Keratinocyte (primary cell): Measurements from ENCODE around the gene SEZ6. TPM values are rescaled to one million over a fixed set of nuclear protein-coding genes. Genes with fewer than 3 reads are reported as not detected.

Source experiments
- DNase-seq: peaks from one replicate; pipeline ENCODE4 v3.0.0-alpha.2; 2011; ENCODE audit warnings: low read depth, missing footprints, low spot score
- FAIRE-seq: peaks from 2 replicates; lab custom pipeline; 2011; peaks lifted over from hg19 to GRCh38; lab: Jason Lieb, UNC
- H2AFZ ChIP-seq: 2 replicates; pipeline ENCODE4 v1.6.0; 2012; ENCODE audit warnings: low read length, control low read depth, inconsistent platforms; ENCODE audit not compliant: control insufficient read depth
- H3K27ac ChIP-seq: 2 replicates; pipeline ENCODE4 v1.5.1; 2011; ENCODE audit warnings: low read length; ENCODE audit not compliant: control insufficient read depth, insufficient read depth
- H3K27me3 ChIP-seq: 3 replicates; pipeline ENCODE4 v1.6.0; 2011; ENCODE audit warnings: low read length; ENCODE audit not compliant: control insufficient read depth, insufficient read depth; ENCODE audit errors: extremely low read depth
- H3K36me3 ChIP-seq, 2 experiments: 2 replicates in 1 of 2; 3 replicates in 1 of 2; pipeline ENCODE4 v1.5.1; 2011; ENCODE audit warnings: low read length in 2 of 2, mild to moderate bottlenecking in 1 of 2; ENCODE audit not compliant: control insufficient read depth in 2 of 2, insufficient read depth in 2 of 2; ENCODE audit errors: extremely low read depth in 1 of 2
- H3K4me1 ChIP-seq: 3 replicates; pipeline ENCODE4 v1.5.1; 2011; ENCODE audit warnings: low read length; ENCODE audit not compliant: control insufficient read depth, insufficient read depth; ENCODE audit errors: extremely low read depth
- H3K4me2 ChIP-seq: 3 replicates; pipeline ENCODE4 v1.6.0; 2011; ENCODE audit warnings: low read depth, low read length; ENCODE audit not compliant: control insufficient read depth, insufficient read depth; ENCODE audit errors: extremely low read depth
- H3K4me3 ChIP-seq, 3 experiments: fragments of 200-600 bp in 1 of 3; sonication (generic) in 1 of 3; 2 replicates in 2 of 3; 3 replicates in 1 of 3; pipeline ENCODE4 v1.5.1; 2011 to 2016; ENCODE audit warnings: low read length in 3 of 3, mild to moderate bottlenecking in 3 of 3, control low read depth in 2 of 3, inconsistent platforms in 1 of 3, low read depth in 1 of 3, mixed read lengths in 1 of 3, mixed run types in 1 of 3, moderate library complexity in 1 of 3; ENCODE audit not compliant: control insufficient read depth in 2 of 3, insufficient read depth in 2 of 3; ENCODE audit errors: extremely low read depth in 1 of 3
- H3K79me2 ChIP-seq: 2 replicates; pipeline ENCODE4 v1.6.0; 2012; ENCODE audit warnings: low read length; ENCODE audit not compliant: control insufficient read depth, insufficient read depth
- H3K9ac ChIP-seq: 3 replicates; pipeline ENCODE4 v1.6.0; 2011; ENCODE audit warnings: low read length; ENCODE audit not compliant: control insufficient read depth, insufficient read depth; ENCODE audit errors: extremely low read depth
- H3K9me1 ChIP-seq: 3 replicates; pipeline ENCODE4 v1.6.0; 2011; ENCODE audit warnings: low read length; ENCODE audit not compliant: control insufficient read depth, insufficient read depth; ENCODE audit errors: extremely low read depth
- H3K9me3 ChIP-seq: 2 replicates; pipeline ENCODE4 v1.5.1; 2012; ENCODE audit warnings: low read depth, low read length; ENCODE audit not compliant: control insufficient read depth
- H4K20me1 ChIP-seq: 3 replicates; pipeline ENCODE4 v1.6.0; 2011; ENCODE audit warnings: low read length; ENCODE audit not compliant: control insufficient read depth, insufficient read depth; ENCODE audit errors: extremely low read depth
- EZH2 ChIP-seq: IDR thresholded peaks from one replicate; pipeline ENCODE4 v1.6.1; 2012; ENCODE audit warnings: inconsistent platforms, mild to moderate bottlenecking, low read length, moderate library complexity
- dilution Hi-C: fragments of 300-500 bp; cut with MboI; formaldehyde crosslinking; loops from one replicate; pipeline ENCODE4 v1.7.0; 2020; ENCODE audit warnings: low sequenced_read_pairs; ENCODE audit not compliant: extremely low pct_ligation_motif_present
- polyA plus RNA-seq, 5 experiments: library from polyadenylated mRNA; depleted of rRNA in 3 of 5; stranded (reverse) in 3 of 5; stranded (forward) in 1 of 5; unstranded in 1 of 5; fragments of >200 nt; gene quantifications; 1 replicate in 1 of 5; 2 replicates in 3 of 5; 3 replicates in 1 of 5; pipeline versions ENCODE4 v1.2.1 to v1.2.3, GENCODE V29; 2011 to 2012; ENCODE audit warnings: missing spikeins in 2 of 5, low read depth in 1 of 5, low replicate concordance in 1 of 5
- TF ChIP-seq, protein P1 (sequence below), 3 experiments: IDR thresholded peaks in 1 of 3; conservative IDR thresholded peaks in 1 of 3; optimal IDR thresholded peaks in 1 of 3; 2 replicates in 2 of 3; 3 replicates in 1 of 3; pipeline versions ENCODE3 to v1.5.1; 2011; ENCODE audit warnings: low read length in 3 of 3, mild to moderate bottlenecking in 3 of 3, moderate library complexity in 2 of 3, control low read depth in 1 of 3, inconsistent platforms in 1 of 3; ENCODE audit not compliant: insufficient read depth in 2 of 3; ENCODE audit errors: extremely low read depth in 1 of 3

SEZ6 gene
- polyA plus RNA-seq, 1 donor (not counting 4 experiments of a cell fraction or from before 2014, with no cell fraction given) = not detected

DNA sequence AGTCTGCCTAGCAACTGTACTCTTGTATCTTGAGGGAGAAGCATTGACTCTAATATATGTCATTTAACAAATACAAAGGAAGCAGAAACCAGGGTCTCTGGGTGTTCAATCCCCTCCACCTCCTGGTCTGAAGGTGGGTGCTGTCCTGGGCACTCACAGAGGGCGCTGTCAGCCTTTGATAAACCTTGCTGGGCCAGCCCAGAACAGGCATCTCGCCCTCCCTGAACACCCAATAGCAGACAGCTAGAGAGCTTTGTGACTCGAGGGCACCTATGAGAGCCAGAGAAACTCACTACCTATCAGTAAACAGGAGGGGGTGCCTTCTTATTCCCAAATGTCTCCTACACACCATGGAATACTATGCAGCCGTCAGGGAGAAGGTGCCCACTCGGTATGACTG is 30.8 kb upstream of the SEZ6 start:
- Histone ChIP-seq H3K27me3 (peaks cover 58% of the 10 kb centered on the region), H3K4me2 (no peak overlapping the region), H3K9me1 (no peaks in the 10 kb centered on the region), H3K79me2 (no peaks in the 10 kb centered on the region), H3K36me3 (no peaks in the 10 kb centered on the region), H4K20me1 (no peaks in the 10 kb centered on the region), H2AFZ (no peak overlapping the region), H3K4me1 (peaks cover 11% of the 10 kb centered on the region), H3K9ac (no peak overlapping the region), H3K4me3 (no peak overlapping the region), H3K27ac (no peak overlapping the region), H3K9me3 (peaks cover 3% of the 10 kb centered on the region)
- TF ChIP-seq EZH2 = no peak
- TF ChIP-seq, protein P1, sequence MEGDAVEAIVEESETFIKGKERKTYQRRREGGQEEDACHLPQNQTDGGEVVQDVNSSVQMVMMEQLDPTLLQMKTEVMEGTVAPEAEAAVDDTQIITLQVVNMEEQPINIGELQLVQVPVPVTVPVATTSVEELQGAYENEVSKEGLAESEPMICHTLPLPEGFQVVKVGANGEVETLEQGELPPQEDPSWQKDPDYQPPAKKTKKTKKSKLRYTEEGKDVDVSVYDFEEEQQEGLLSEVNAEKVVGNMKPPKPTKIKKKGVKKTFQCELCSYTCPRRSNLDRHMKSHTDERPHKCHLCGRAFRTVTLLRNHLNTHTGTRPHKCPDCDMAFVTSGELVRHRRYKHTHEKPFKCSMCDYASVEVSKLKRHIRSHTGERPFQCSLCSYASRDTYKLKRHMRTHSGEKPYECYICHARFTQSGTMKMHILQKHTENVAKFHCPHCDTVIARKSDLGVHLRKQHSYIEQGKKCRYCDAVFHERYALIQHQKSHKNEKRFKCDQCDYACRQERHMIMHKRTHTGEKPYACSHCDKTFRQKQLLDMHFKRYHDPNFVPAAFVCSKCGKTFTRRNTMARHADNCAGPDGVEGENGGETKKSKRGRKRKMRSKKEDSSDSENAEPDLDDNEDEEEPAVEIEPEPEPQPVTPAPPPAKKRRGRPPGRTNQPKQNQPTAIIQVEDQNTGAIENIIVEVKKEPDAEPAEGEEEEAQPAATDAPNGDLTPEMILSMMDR (optimal IDR thresholded peaks at IDR 0.05 in 1 of 3, IDR thresholded peaks at IDR 0.05 in 1 of 3, conservative IDR thresholded peaks at IDR 0.05 in 1 of 3; ENCODE audit: extremely low read depth in 1 of 3, insufficient read depth in 2 of 3, low read length in 3 of 3) = peak in 1 of 3 experiments; percentile 10
- dilution Hi-C loops = no loop called here
- DNase-seq (no peak), FAIRE-seq (no peak)

DNA sequence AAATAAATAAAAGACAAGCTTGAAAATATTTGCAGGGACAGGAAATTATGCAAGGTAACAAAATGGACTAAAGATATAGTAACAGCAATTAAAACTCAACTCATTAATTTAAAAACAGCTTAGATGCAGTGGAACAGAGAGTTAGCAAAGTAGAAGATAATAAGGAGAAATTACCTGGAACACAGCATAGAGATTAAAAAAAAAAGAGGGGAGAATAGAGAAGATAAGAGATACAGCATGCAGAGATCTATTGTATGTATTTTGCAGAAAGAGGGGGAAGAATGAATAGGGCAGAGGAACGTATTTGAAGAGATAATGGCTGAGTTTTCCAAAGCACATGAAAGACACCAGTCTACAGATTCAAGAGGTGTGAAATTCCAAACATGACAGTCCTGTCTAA is 28.7 kb upstream of the SEZ6 start:
- Histone ChIP-seq H3K4me3 (no peak overlapping the region), H3K9ac (no peak overlapping the region), H3K9me3 (peaks cover 3% of the 10 kb centered on the region), H3K27ac (no peak overlapping the region), H3K4me2 (no peak overlapping the region), H3K79me2 (no peaks in the 10 kb centered on the region), H3K4me1 (peaks cover 11% of the 10 kb centered on the region), H3K27me3 (peaks cover 64% of the 10 kb centered on the region), H4K20me1 (no peaks in the 10 kb centered on the region), H3K9me1 (no peaks in the 10 kb centered on the region), H3K36me3 (no peaks in the 10 kb centered on the region), H2AFZ (no peak overlapping the region)
- FAIRE-seq = no peak
- no peak for TF ChIP-seq EZH2
- TF ChIP-seq, protein P1 (optimal IDR thresholded peaks at IDR 0.05 in 1 of 3, IDR thresholded peaks at IDR 0.05 in 1 of 3, conservative IDR thresholded peaks at IDR 0.05 in 1 of 3; ENCODE audit: extremely low read depth in 1 of 3, insufficient read depth in 2 of 3, low read length in 3 of 3) = no peak
- dilution Hi-C loops = no loop called here
- no peak for DNase-seq
